A549 (cell line): Measurements from ENCODE around the gene IGSF9B.

Experiments used
- EP300 ChIP-seq, 2 experiments: fragments of >200 bp; sonication (Bioruptor Twin); formaldehyde crosslinking; IDR thresholded peaks; 2 replicates in 1 of 2; 3 replicates in 1 of 2; pipeline ENCODE4 v1.6.1; 2016 to 2017
- TF ChIP-seq, protein P1 (sequence below): IDR thresholded peaks from 2 replicates; pipeline ENCODE4 v1.6.1; 2012
- TF ChIP-seq, protein P2 (sequence below): fragments of >200 bp; sonication (Bioruptor Twin); formaldehyde crosslinking; IDR thresholded peaks from 3 replicates; pipeline ENCODE4 v1.5.1; 2016

DNA sequence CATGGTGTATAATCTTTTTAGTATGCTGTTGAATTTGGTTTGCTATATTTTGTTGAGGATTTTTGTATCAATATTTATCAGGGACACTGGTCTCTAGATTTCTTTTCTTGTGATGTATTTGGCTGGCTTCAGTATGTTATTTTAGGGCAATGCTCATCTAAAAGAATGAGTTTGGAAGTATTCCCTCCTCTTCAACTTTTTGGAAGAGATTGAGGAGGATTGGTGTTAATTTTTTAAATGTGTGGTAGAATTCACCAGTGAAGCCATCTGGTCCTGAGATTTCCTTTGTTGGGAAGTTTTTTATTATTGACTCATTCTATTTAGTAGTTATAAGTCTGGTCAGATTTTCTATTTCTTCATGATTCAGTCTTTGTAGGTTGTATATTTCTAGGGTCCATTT is 89.3 kb downstream of the IGSF9B start:
- TF ChIP-seq, protein P1, sequence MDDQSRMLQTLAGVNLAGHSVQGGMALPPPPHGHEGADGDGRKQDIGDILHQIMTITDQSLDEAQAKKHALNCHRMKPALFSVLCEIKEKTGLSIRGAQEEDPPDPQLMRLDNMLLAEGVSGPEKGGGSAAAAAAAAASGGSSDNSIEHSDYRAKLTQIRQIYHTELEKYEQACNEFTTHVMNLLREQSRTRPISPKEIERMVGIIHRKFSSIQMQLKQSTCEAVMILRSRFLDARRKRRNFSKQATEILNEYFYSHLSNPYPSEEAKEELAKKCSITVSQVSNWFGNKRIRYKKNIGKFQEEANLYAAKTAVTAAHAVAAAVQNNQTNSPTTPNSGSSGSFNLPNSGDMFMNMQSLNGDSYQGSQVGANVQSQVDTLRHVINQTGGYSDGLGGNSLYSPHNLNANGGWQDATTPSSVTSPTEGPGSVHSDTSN, result no peak
- TF ChIP-seq, protein P2, sequence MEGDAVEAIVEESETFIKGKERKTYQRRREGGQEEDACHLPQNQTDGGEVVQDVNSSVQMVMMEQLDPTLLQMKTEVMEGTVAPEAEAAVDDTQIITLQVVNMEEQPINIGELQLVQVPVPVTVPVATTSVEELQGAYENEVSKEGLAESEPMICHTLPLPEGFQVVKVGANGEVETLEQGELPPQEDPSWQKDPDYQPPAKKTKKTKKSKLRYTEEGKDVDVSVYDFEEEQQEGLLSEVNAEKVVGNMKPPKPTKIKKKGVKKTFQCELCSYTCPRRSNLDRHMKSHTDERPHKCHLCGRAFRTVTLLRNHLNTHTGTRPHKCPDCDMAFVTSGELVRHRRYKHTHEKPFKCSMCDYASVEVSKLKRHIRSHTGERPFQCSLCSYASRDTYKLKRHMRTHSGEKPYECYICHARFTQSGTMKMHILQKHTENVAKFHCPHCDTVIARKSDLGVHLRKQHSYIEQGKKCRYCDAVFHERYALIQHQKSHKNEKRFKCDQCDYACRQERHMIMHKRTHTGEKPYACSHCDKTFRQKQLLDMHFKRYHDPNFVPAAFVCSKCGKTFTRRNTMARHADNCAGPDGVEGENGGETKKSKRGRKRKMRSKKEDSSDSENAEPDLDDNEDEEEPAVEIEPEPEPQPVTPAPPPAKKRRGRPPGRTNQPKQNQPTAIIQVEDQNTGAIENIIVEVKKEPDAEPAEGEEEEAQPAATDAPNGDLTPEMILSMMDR, result no peak
- TF ChIP-seq EP300 (IDR thresholded peaks at IDR 0.05), result no peak
